Mesenchymal stem cell (in vitro differentiated cells and primary cell): ENCODE data around the gene PRKACA.

Experiments used
- DNase-seq: peaks from one replicate; pipeline ENCODE4 v3.0.0-alpha.2; 2013
- H2AFZ ChIP-seq: one replicate; pipeline ENCODE4 v1.6.1; 2013; ENCODE audit warnings: low read depth, mild to moderate bottlenecking, control low read depth, inconsistent platforms, low read length, moderate library complexity
- H2AK5ac ChIP-seq: 2 replicates; pipeline ENCODE4 v1.6.1; 2013; ENCODE audit warnings: low read length, moderate library complexity, mild to moderate bottlenecking, inconsistent platforms; ENCODE audit not compliant: severe bottlenecking
- H2BK120ac ChIP-seq: one replicate; pipeline ENCODE4 v1.6.1; 2013; ENCODE audit warnings: low read depth, mild to moderate bottlenecking, inconsistent platforms, low read length, moderate library complexity
- H2BK12ac ChIP-seq, 2 experiments: one replicate each; pipeline ENCODE4 v1.6.1; 2013; ENCODE audit warnings: inconsistent platforms in 2 of 2, low read length in 2 of 2, mild to moderate bottlenecking in 2 of 2, moderate library complexity in 2 of 2, control low read depth in 1 of 2
- H2BK15ac ChIP-seq: one replicate; pipeline ENCODE4 v1.6.1; 2013; ENCODE audit warnings: mild to moderate bottlenecking, low read depth, inconsistent platforms; ENCODE audit not compliant: poor library complexity, severe bottlenecking
- H2BK5ac ChIP-seq: 2 replicates; pipeline ENCODE4 v1.6.1; 2013; ENCODE audit warnings: low read depth, mild to moderate bottlenecking, low read length, control low read depth, inconsistent platforms; ENCODE audit not compliant: poor library complexity, severe bottlenecking
- H3K14ac ChIP-seq, 2 experiments: one replicate each; pipeline ENCODE4 v1.6.1; 2013; ENCODE audit warnings: inconsistent platforms in 2 of 2, low read length in 2 of 2, control low read depth in 1 of 2, mild to moderate bottlenecking in 1 of 2, moderate library complexity in 1 of 2
- H3K18ac ChIP-seq, 2 experiments: one replicate each; pipeline ENCODE4 v1.6.1; 2013; ENCODE audit warnings: inconsistent platforms in 2 of 2, low read length in 2 of 2, control low read depth in 1 of 2, low read depth in 1 of 2, mild to moderate bottlenecking in 1 of 2
- H3K23ac ChIP-seq, 2 experiments: one replicate each; pipeline ENCODE4 v1.6.1; 2013; ENCODE audit warnings: inconsistent platforms in 2 of 2, low read length in 2 of 2, mild to moderate bottlenecking in 2 of 2, moderate library complexity in 2 of 2, control low read depth in 1 of 2
- H3K27ac ChIP-seq: 2 replicates; pipeline ENCODE4 v1.5.1; 2013; ENCODE audit warnings: mild to moderate bottlenecking, moderate library complexity, low read length, control low read depth, inconsistent platforms; ENCODE audit not compliant: poor library complexity, severe bottlenecking
- H3K27me3 ChIP-seq, 2 experiments: 2 replicates each; pipeline versions ENCODE4 v1.6.1 to v1.7.0; 2013; ENCODE audit warnings: low read length in 2 of 2, mild to moderate bottlenecking in 2 of 2, moderate library complexity in 2 of 2, control low read depth in 1 of 2, inconsistent platforms in 1 of 2; ENCODE audit not compliant: control insufficient read depth in 1 of 2, insufficient read depth in 1 of 2
- H3K36me3 ChIP-seq, 2 experiments: 2 replicates each; pipeline versions ENCODE4 v1.6.1 to v1.7.0; 2013; ENCODE audit warnings: low read length in 2 of 2, control low read depth in 1 of 2, inconsistent platforms in 1 of 2, low read depth in 1 of 2, mild to moderate bottlenecking in 1 of 2; ENCODE audit not compliant: insufficient read depth in 2 of 2, control insufficient read depth in 1 of 2
- H3K4ac ChIP-seq, 2 experiments: one replicate each; pipeline ENCODE4 v1.6.1; 2013; ENCODE audit warnings: inconsistent platforms in 2 of 2, low read length in 2 of 2, mild to moderate bottlenecking in 2 of 2, moderate library complexity in 2 of 2, control low read depth in 1 of 2, low read depth in 1 of 2
- H3K4me1 ChIP-seq: 2 replicates; pipeline ENCODE4 v1.6.1; 2013; ENCODE audit warnings: low read depth, low read length, control low read depth; ENCODE audit not compliant: control insufficient read depth, insufficient read depth
- H3K4me2 ChIP-seq: 2 replicates; pipeline ENCODE4 v1.6.1; 2013; ENCODE audit warnings: low read length, mild to moderate bottlenecking, inconsistent platforms; ENCODE audit not compliant: poor library complexity, severe bottlenecking
- H3K4me3 ChIP-seq, 2 experiments: 2 replicates each; pipeline versions ENCODE4 v1.5.1 to v1.7.0; 2013; ENCODE audit warnings: low read length in 2 of 2, mild to moderate bottlenecking in 2 of 2, control low read depth in 1 of 2, low read depth in 1 of 2; ENCODE audit not compliant: insufficient read depth in 1 of 2
- H3K79me1 ChIP-seq: replicated peaks from 2 replicates; pipeline ENCODE4 v1.6.1; 2013; ENCODE audit warnings: mild to moderate bottlenecking, control low read depth, low read length, inconsistent platforms; ENCODE audit not compliant: poor library complexity, severe bottlenecking
- H3K9ac ChIP-seq: 2 replicates; pipeline ENCODE4 v1.7.0; 2013; ENCODE audit warnings: mild to moderate bottlenecking, low read length, moderate library complexity
- H3K9me3 ChIP-seq: 2 replicates; pipeline ENCODE4 v1.7.0; 2013; ENCODE audit warnings: mild to moderate bottlenecking, low read length; ENCODE audit not compliant: control insufficient read depth
- H4K8ac ChIP-seq: one replicate; pipeline ENCODE4 v1.6.1; 2013; ENCODE audit warnings: inconsistent platforms, mild to moderate bottlenecking, low read length, moderate library complexity
- H4K91ac ChIP-seq: one replicate; pipeline ENCODE4 v1.6.1; 2013; ENCODE audit warnings: mild to moderate bottlenecking, low read length, inconsistent platforms
- WGBS: methylation state at CpG from one replicate; pipeline ENCODE4 v1.1.7; 2013; ENCODE audit warnings: mixed read lengths; 5-methylcytosine and 5-hydroxymethylcytosine counted together

PRKACA gene

DNA sequence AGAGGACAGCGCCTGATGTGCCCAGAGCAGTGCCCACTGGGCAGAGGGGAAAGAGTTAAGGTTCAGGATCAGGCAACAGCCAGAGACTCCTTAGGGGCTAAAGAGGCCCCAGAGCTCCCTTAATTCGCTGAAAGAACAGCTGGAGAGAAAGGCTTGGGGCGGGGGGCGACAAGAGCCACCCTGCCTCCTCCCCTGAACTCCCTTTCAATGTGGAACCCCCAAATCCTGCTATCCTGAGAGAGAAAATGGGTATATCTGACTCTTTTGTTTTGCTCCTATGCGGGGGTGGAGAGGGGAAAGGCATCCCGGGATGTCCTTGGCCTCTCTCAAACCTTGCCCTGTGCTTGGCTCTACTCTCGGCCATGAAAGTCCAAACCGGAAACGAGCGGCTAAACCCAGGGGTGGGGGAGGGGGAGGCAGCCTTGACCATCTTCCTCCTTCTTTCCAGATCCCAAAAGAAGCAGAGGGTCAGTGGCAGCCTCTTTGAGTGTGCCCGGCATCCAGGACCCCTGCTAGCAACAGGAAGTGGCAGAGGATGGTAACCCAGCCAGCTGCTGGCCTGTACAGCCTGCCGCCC is 4.7 kb downstream of the PRKACA start:
- Histone ChIP-seq H3K4me2 (peak overlapping the region; percentile 35), H2BK15ac (peak overlapping the region; percentile 16), H4K8ac (peak overlapping the region; percentile 98), H3K14ac (peak overlapping the region in 1 of 2 experiments; percentile 86), H2BK120ac (peak overlapping the region; percentile 86), H3K4me3 (peak overlapping the region in 1 of 2 experiments; percentile 73), H2AK5ac (peak overlapping the region; percentile 74), H2AFZ (peak overlapping the region; percentile 15), H3K4me1 (peaks cover 46% of the 10 kb centered on the region), H3K36me3 (peaks cover 0 to 6% of the 10 kb centered on the region in 2 experiments), H3K9ac (peak overlapping the region; percentile 80), H2BK5ac (no peak overlapping the region), H4K91ac (peak overlapping the region; percentile 89), H3K4ac (peak overlapping the region; percentile 83 to 84), H3K27ac (peak overlapping the region; percentile 22), H3K18ac (peak overlapping the region; percentile 68 to 93), H2BK12ac (no peak overlapping the region), H3K79me1 (peaks cover 49% of the 10 kb centered on the region), H3K23ac (peak overlapping the region in 1 of 2 experiments; percentile 14), H3K9me3 (no peaks in the 10 kb centered on the region), H3K27me3 (no peaks in the 10 kb centered on the region)
- 32% methylated on average over 10 of the region's 12 CpGs for WGBS
- DNase-seq, result no peak

DNA sequence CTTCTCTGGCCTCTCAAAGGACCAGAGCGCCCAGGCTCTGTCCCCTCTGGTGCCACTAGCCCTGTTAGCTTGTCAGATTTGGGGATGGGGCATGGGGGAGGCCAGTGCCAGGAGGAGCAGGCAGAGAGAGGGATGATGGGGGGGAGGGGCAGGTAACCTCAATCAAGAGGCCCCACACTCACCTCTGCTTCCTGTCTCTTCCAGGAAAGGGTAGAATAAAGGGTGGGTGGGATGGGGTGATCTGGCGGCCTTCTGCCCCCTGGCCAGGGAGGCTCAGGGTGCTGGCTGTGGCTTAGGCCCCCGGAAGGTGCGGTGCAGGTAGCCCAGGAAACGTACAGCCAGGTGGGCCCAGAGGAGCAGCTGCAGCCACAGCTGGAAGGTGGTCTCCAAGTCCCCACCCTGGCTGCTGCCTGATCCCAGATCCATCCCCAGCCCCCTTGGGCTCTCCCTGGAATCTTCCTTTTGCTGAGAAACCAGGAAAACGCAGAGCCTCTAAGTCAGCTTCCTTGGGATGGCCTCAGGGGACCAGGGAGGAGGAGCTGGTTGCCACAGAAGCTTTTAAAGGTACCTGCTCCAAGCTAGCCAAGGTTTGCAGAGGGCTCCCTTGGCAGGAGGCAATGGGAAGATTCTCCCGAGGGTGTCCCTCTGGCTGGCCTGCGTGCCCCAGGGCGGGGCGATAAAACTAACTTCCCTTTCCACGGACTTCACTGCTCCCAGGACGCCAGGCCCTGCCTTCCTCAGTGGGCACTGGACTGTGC is 5.3 kb downstream of the PRKACA start:
- 73% methylated on average over 12 of the region's 12 CpGs for WGBS
- Histone ChIP-seq H3K79me1 (peaks cover 55% of the 10 kb centered on the region), H2BK12ac (no peak overlapping the region), H3K4me1 (peaks cover 48% of the 10 kb centered on the region), H3K4ac (peak overlapping the region in 1 of 2 experiments; percentile 42), H2AFZ (no peak overlapping the region), H3K27ac (no peak overlapping the region), H3K27me3 (no peaks in the 10 kb centered on the region), H2AK5ac (no peak overlapping the region), H2BK15ac (peak overlapping the region; percentile 44), H3K23ac (peak overlapping the region in 1 of 2 experiments; percentile 32), H2BK5ac (no peak overlapping the region), H3K14ac (no peak overlapping the region), H3K9ac (peak overlapping the region; percentile 80), H3K4me3 (peak overlapping the region in 1 of 2 experiments; percentile 73), H3K18ac (peak overlapping the region; percentile 41 to 93), H3K4me2 (peak overlapping the region; percentile 6), H2BK120ac (peak overlapping the region; percentile 81), H4K8ac (peak overlapping the region; percentile 98), H3K9me3 (no peaks in the 10 kb centered on the region), H3K36me3 (peaks cover 0 to 12% of the 10 kb centered on the region in 2 experiments), H4K91ac (peak overlapping the region; percentile 16)
- DNase-seq, result no peak

DNA sequence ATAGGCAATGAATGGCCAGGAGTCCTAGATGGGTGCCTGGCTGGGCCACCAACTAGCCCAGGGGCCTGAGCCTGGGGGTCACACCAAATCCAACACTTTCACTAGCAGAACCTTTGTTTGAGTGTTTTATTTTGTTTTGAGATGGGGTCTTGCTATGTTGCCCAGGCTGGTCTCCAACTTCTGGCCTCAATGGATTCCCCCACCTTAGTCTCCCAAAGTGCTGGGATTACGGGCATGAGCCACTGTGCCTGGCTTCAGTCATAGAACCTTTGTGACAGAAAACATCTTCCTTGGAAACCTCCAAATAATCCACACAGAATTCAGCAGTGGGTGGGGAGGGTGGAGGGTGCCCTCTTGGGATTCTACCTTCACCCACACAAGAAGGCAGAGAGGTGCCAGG is 6.1 kb downstream of the PRKACA start:
- Histone ChIP-seq H2AFZ (no peak overlapping the region), H3K9ac (no peak overlapping the region), H3K27ac (no peak overlapping the region), H4K91ac (no peak overlapping the region), H3K27me3 (no peaks in the 10 kb centered on the region), H2BK12ac (no peak overlapping the region), H2BK15ac (peak overlapping the region; percentile 44), H3K36me3 (peaks cover 3 to 20% of the 10 kb centered on the region in 2 experiments), H3K4me1 (peaks cover 44% of the 10 kb centered on the region), H2BK5ac (no peak overlapping the region), H3K9me3 (no peaks in the 10 kb centered on the region), H2AK5ac (no peak overlapping the region), H3K4me2 (peak overlapping the region; percentile 6), H3K4me3 (peak overlapping the region in 1 of 2 experiments; percentile 8), H4K8ac (no peak overlapping the region), H2BK120ac (no peak overlapping the region), H3K23ac (no peak overlapping the region), H3K14ac (no peak overlapping the region), H3K79me1 (peaks cover 51% of the 10 kb centered on the region), H3K18ac (no peak overlapping the region), H3K4ac (no peak overlapping the region)
- WGBS, result no CpG with 5 or more reads among the region's 1 CpG
- DNase-seq, result no peak

DNA sequence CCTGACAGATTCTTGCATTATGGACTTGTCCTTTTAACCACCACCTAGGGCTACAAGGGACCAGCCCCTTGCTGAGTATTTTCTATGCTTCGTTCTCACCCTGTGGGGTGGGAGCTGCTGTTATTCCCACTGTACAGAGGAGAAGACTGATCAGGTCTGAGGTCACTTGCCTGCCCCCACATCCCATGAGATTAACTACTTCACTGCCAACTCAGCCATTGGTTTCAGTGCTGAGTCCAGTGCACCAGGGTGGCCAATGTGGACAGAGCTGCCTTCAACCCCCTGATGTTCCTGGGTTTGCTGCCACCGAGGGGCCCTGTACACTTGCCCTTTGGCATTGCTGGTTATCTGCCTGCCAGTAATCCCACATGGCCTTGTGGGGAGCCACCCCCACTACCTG is 6.9 kb downstream of the PRKACA start:
- no peak overlapping the region for H3K14ac ChIP-seq
- no peak overlapping the region for H3K4ac ChIP-seq
- H3K23ac ChIP-seq, result no peak overlapping the region
- peaks cover 10 to 28% of the 10 kb centered on the region in 2 experiments for H3K36me3 ChIP-seq
- peak overlapping the region; percentile 3 for H4K91ac ChIP-seq
- no peak overlapping the region for H3K27ac ChIP-seq
- no peak overlapping the region for H2BK5ac ChIP-seq
- H3K4me2 ChIP-seq, result no peak overlapping the region
- H3K79me1 ChIP-seq, result peaks cover 45% of the 10 kb centered on the region
- WGBS, result 78% methylated on average over 2 of the region's 2 CpGs
- peaks cover 38% of the 10 kb centered on the region for H3K4me1 ChIP-seq
- H3K18ac ChIP-seq, result no peak overlapping the region
- H2AFZ ChIP-seq, result no peak overlapping the region
- no peak overlapping the region for H4K8ac ChIP-seq
- DNase-seq, result no peak
- H2BK15ac ChIP-seq, result no peak overlapping the region
- no peaks in the 10 kb centered on the region for H3K27me3 ChIP-seq
- no peak overlapping the region for H2AK5ac ChIP-seq
- H3K4me3 ChIP-seq, result no peak overlapping the region
- H3K9ac ChIP-seq, result peak overlapping the region; percentile 35
- H2BK120ac ChIP-seq, result no peak overlapping the region
- no peak overlapping the region for H2BK12ac ChIP-seq
- no peaks in the 10 kb centered on the region for H3K9me3 ChIP-seq
